GM12864 (cell line): ENCODE results near the gene CIB4.

ENCODE experiments used
- DNase-seq: peaks from one replicate; pipeline ENCODE4 v3.0.0-alpha.2; 2011; ENCODE audit warnings: low read depth
- H3K4me3 ChIP-seq: 2 replicates; pipeline ENCODE4 v1.5.1; 2011; ENCODE audit warnings: mild to moderate bottlenecking, low read depth, low read length, control low read depth
- CTCF ChIP-seq: IDR thresholded peaks from 2 replicates; pipeline ENCODE4 v1.5.1; 2011; ENCODE audit warnings: low read depth, mild to moderate bottlenecking, moderate library complexity, low read length, control low read depth, inconsistent platforms; ENCODE audit errors: missing control alignments

Gene CIB4

GRCh38 chr2:26584191-26584590 is 57.0 kb downstream of the CIB4 start:
- H3K4me3 ChIP-seq: no peak overlapping the region
- no peak for DNase-seq
- no peak for TF ChIP-seq CTCF

GRCh38 chr2:26583381-26583911 is 57.7 kb downstream of the CIB4 start:
- DNase-seq: no peak

GRCh38 chr2:26582890-26583289 is 58.3 kb downstream of the CIB4 start:
- TF ChIP-seq CTCF: no peak
- H3K4me3 ChIP-seq: no peak overlapping the region
- DNase-seq: no peak

More at GRCh38 chr2:26583381-26583911, 57.7 kb downstream of the CIB4 start:
- H3K4me3 ChIP-seq: no peak overlapping the region
- TF ChIP-seq CTCF: no peak

- no peak for DNase-seq
- TF ChIP-seq CTCF: no peak
- no peak overlapping the region for H3K4me3 ChIP-seq
These were observed 58.9 kb downstream of the CIB4 start for GRCh38 chr2:26581991-26582842.

- no peak for DNase-seq
- H3K4me3 ChIP-seq: no peak overlapping the region
- no peak for TF ChIP-seq CTCF
These were observed 59.7 kb downstream of the CIB4 start for GRCh38 chr2:26581266-26581990.

GRCh38 chr2:26580751-26581150 is 60.4 kb downstream of the CIB4 start:
- no peak for TF ChIP-seq CTCF
- no peak overlapping the region for H3K4me3 ChIP-seq
- DNase-seq: no peak
